Osteocyte (in vitro differentiated cells): ENCODE measurements around the gene MDM1. TPM values are rescaled to one million over a fixed set of nuclear protein-coding genes. Genes with fewer than 3 reads are reported as not detected.

Experiments
- DNase-seq: peaks from one replicate; pipeline ENCODE4 v3.0.0; 2021; ENCODE audit warnings: mixed read lengths; ENCODE audit not compliant: unreplicated experiment; ENCODE audit errors: extremely low spot score
- H3K27ac Mint-ChIP-seq: one replicate; pipeline ENCODE4 v1.8.0; 2021; ENCODE audit warnings: mild to moderate bottlenecking, mixed read lengths; ENCODE audit not compliant: unreplicated experiment
- H3K27me3 Mint-ChIP-seq: one replicate; pipeline ENCODE4 v1.8.0; 2021; ENCODE audit warnings: mixed read lengths; ENCODE audit not compliant: unreplicated experiment
- H3K36me3 Mint-ChIP-seq: one replicate; pipeline ENCODE4 v1.8.0; 2021; ENCODE audit warnings: mixed read lengths; ENCODE audit not compliant: unreplicated experiment
- H3K4me1 Mint-ChIP-seq: one replicate; pipeline ENCODE4 v1.8.0; 2021; ENCODE audit warnings: mixed read lengths; ENCODE audit not compliant: unreplicated experiment
- H3K4me3 Mint-ChIP-seq: one replicate; pipeline ENCODE4 v1.8.0; 2021; ENCODE audit warnings: mild to moderate bottlenecking, moderate library complexity, mixed read lengths; ENCODE audit not compliant: unreplicated experiment
- H3K9me3 Mint-ChIP-seq: one replicate; pipeline ENCODE4 v1.8.0; 2021; ENCODE audit warnings: mixed read lengths; ENCODE audit not compliant: unreplicated experiment
- total RNA-seq: library from RNA; stranded (reverse); gene quantifications from 2 replicates; pipeline ENCODE4 v1.2.1, GENCODE V29; 2021
- TF ChIP-seq, protein P1 (sequence below): fragments of 200-600 bp; sonication (generic); IDR thresholded peaks from 2 replicates; pipeline ENCODE4 v1.5.0; 2021; ENCODE audit warnings: antibody characterized with exemption, mild to moderate bottlenecking, moderate library complexity

Gene MDM1
- total RNA-seq, 1 donor from 2014 or later = 10.9 TPM

DNA sequence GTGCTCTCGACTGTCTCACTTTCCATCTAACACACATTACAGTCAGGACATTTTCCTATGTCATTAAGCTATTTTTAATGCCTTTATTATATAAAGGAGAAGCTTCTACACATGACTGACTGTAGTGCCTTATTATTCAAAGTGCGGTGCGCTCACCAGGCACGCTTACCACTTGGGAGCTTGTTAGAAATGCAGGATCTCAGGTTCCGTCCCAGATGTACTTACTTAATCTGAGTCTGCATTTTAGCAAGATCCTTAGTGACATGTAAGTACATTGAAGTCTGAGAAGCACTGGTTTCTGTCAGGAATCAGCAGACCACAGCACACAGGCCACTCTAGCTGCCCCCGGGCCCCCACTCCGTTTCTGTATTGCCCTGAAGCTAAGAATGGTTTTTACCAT, 44.7 kb upstream of the MDM1 start:
- TF ChIP-seq, protein P1, sequence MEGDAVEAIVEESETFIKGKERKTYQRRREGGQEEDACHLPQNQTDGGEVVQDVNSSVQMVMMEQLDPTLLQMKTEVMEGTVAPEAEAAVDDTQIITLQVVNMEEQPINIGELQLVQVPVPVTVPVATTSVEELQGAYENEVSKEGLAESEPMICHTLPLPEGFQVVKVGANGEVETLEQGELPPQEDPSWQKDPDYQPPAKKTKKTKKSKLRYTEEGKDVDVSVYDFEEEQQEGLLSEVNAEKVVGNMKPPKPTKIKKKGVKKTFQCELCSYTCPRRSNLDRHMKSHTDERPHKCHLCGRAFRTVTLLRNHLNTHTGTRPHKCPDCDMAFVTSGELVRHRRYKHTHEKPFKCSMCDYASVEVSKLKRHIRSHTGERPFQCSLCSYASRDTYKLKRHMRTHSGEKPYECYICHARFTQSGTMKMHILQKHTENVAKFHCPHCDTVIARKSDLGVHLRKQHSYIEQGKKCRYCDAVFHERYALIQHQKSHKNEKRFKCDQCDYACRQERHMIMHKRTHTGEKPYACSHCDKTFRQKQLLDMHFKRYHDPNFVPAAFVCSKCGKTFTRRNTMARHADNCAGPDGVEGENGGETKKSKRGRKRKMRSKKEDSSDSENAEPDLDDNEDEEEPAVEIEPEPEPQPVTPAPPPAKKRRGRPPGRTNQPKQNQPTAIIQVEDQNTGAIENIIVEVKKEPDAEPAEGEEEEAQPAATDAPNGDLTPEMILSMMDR = no peak
- no peak for DNase-seq
- Mint-ChIP-seq H3K36me3 (no peaks in the 10 kb centered on the region), H3K4me3 (no peak overlapping the region), H3K27ac (no peak overlapping the region), H3K4me1 (peaks cover 17% of the 10 kb centered on the region), H3K9me3 (no peaks in the 10 kb centered on the region), H3K27me3 (peaks cover 4% of the 10 kb centered on the region)

DNA sequence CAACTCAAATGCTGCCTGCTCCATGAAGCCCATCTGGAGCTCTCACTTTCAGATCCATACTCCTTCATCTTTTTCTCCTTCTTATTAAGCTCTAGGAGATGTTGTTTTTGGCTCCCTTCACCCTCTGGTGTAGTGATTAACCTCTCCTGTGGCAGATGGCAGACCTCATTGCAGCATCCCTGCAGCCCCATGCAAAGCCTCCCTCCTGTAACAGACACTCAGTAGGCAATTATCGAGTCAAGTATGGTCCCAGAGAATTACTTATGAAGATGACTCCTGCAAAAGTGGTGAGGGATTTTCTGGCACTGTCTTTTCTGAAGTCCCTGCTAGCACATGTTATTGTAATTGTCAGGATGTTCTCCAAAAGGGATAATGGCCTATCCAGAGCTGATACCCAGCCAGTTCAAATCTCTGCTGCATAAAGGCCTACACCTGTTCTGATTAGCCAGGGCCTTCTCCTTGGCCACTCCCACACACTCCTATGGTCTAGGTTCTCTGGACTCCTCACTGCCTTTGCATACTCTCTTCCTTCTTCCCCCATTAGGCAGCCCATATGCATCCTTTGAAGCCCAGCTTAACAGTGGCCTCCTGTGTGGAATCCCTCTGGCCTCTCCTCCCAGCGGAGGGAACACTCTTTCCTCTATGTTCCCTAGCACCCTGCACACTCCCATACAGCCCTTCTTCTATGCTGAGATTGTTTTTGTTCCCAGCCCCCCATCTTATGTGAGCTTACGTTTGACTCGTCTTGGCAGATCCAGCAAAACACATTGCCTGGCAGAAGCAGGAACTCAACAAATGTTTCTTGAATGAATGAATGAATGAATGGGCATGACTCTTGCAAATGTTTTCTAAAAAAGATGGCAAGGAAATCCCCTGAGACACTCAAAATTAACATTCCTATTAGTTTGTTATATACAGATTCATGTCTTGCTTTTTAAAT, 43.9 kb upstream of the MDM1 start:
- TF ChIP-seq, protein P1 = no peak
- no peak for DNase-seq
- Mint-ChIP-seq H3K4me3 (no peak overlapping the region), H3K4me1 (peaks cover 17% of the 10 kb centered on the region), H3K36me3 (no peaks in the 10 kb centered on the region), H3K27me3 (peaks cover 4% of the 10 kb centered on the region), H3K9me3 (no peaks in the 10 kb centered on the region), H3K27ac (no peak overlapping the region)

DNA sequence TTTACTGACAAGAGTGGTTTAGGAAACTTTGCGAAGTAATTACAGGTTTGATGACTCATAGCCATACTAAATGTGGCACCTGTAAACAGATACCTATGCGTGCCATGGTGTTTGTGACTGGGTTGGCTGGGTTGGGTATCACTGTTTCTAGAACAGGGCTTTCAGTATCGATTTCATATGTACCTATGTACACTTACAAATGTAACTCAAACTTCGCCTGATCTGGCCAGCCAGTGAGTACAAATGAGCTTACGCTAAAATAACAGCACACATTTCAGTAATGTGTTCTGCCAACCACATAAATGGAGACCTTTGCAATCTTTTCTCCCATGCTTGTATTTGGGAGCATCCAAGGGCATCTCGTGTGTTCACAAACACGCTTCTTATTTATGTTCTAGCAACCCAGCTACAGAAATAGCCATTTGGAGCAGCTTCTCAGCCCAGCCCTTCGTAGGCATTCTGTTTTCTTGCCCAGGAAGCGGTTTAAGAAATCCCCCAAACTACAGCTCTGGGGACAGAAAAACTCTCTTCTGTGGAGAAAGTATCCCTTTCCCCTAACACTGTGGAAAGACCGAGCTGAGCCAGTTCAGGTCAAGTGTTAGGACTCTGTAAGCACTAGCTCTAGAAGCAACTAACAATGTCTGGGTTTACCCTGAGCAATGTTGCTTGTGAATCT, 42.3 kb upstream of the MDM1 start:
- no peak for DNase-seq
- H3K4me1 Mint-ChIP-seq = peaks cover 20% of the 10 kb centered on the region
- no peak overlapping the region for H3K27ac Mint-ChIP-seq

DNA sequence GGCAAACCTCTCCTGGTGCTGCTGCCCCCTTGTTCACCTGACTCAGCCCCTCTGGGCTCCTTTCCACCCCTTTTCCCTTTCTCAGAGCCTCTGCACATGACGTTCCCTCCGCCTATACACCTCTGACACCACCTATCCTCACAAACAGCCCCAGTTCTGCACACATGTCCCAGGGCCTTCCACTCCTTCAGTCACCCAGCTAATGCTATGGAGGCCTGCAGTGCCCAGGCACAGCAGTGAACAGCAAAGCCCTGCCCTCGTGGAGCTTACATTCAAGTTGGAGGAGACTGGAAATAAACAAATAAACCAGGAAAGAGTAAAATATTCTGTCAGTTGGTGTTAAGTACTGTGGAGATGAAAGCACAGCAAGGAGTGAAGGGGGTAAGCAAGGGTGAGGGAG, 38.5 kb upstream of the MDM1 start:
- TF ChIP-seq, protein P1 = no peak
- Mint-ChIP-seq H3K9me3 (no peaks in the 10 kb centered on the region), H3K4me3 (no peak overlapping the region), H3K4me1 (peaks cover 26% of the 10 kb centered on the region), H3K27ac (no peak overlapping the region), H3K27me3 (no peaks in the 10 kb centered on the region), H3K36me3 (no peaks in the 10 kb centered on the region)
- DNase-seq = no peak

More for the DNA sequence above, 42.3 kb upstream of the MDM1 start:
- Mint-ChIP-seq H3K4me3 (no peak overlapping the region), H3K9me3 (no peaks in the 10 kb centered on the region), H3K27me3 (peaks cover 4% of the 10 kb centered on the region), H3K36me3 (no peaks in the 10 kb centered on the region)
- TF ChIP-seq, protein P1 = no peak

DNA sequence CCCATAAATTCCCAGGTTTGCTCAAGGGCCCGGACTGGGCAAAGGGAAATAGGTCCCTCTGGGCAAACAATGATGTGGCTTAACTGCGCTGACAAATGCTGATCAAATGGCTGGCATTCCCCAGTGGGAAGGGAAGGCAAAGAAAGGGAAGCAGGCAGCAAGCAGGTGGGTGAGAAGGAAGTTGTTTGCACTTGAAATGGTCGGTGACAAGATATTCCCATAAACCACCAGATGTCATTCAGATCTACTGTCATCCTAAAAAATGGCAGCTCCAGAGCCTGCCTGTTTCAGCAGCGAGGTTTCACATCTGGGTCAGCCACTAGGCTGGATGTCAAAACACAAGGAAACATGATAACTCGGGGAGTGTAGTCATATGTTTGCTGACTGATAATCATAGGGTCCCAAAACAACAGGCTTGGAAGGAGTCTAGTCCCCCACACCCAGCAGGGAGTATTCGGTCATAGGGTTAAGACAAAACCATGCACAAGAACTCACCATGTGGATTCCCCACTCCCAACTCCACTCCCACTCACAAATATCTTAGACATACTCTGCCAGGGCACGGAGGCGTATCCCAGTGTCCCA, 37.9 kb upstream of the MDM1 start:
- Mint-ChIP-seq H3K4me1 (peaks cover 29% of the 10 kb centered on the region), H3K27me3 (no peaks in the 10 kb centered on the region), H3K9me3 (no peaks in the 10 kb centered on the region), H3K27ac (no peak overlapping the region), H3K4me3 (no peak overlapping the region), H3K36me3 (no peaks in the 10 kb centered on the region)
- TF ChIP-seq, protein P1 = no peak
- no peak for DNase-seq
